ENCODE results near the gene KRTAP4-9. TPM values are rescaled to one million over a fixed set of nuclear protein-coding genes. Genes with fewer than 3 reads are reported as not detected.
"Not testable (repeated sequence)": the region's sequence is repeated elsewhere in the genome, so short reads cannot be mapped to it uniquely, and the experiment has no call there.

The KRTAP4-9 gene
- total RNA-seq, 2 donors from 2014 or later: not detected

GRCh38 chr17:41071606-41072360 is 33.4 kb upstream of the KRTAP4-9 start:
- no peaks in the 10 kb centered on the region for H3K9me3 ChIP-seq (ENCODE audit: control insufficient read depth, low read length, poor library complexity, severe bottlenecking)
- no peak overlapping the region for H3K4me3 Mint-ChIP-seq
- H3K4me1 Mint-ChIP-seq: peaks cover 3% of the 10 kb centered on the region
- peaks cover 18% of the 10 kb centered on the region for H3K27me3 Mint-ChIP-seq
- ATAC-seq (no peak), DNase-seq (no peak)
- H3K36me3 Mint-ChIP-seq (ENCODE audit: low read depth): peaks cover 2% of the 10 kb centered on the region
- no peak overlapping the region for H3K27ac Mint-ChIP-seq

DNA sequence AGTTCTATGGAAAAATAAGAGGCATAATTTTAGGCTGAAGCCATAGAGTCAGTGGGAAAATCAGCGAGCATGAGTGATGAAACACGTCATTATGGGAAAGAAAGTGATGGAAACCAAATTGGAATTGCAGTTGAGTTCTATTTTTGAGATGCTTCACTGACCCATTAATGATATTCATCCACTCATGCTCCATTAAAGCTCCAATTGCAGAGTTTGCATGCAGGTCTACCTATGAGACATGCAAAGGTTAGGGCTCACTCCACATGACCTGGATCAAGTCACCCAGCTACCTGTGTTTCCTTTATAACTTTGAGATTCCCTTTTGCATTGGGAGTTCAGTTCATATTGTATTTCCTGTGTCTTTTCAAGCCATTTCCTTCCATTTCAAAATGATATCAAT is 31.5 kb upstream of the KRTAP4-9 start:
- DNase-seq (no peak), ATAC-seq (no peak)
- Mint-ChIP-seq H3K4me3 (no peak overlapping the region), H3K36me3 (ENCODE audit: low read depth) (peaks cover 2% of the 10 kb centered on the region), H3K4me1 (peaks cover 3% of the 10 kb centered on the region), H3K27me3 (peaks cover 18% of the 10 kb centered on the region), H3K27ac (no peak overlapping the region)
- no peaks in the 10 kb centered on the region for H3K9me3 ChIP-seq (ENCODE audit: control insufficient read depth, low read length, poor library complexity, severe bottlenecking)

- peaks cover 3% of the 10 kb centered on the region for H3K4me1 Mint-ChIP-seq
- H3K27me3 Mint-ChIP-seq: peaks cover 18% of the 10 kb centered on the region
Measured at GRCh38 chr17:41076788-41077187, 28.4 kb upstream of the KRTAP4-9 start.

DNA sequence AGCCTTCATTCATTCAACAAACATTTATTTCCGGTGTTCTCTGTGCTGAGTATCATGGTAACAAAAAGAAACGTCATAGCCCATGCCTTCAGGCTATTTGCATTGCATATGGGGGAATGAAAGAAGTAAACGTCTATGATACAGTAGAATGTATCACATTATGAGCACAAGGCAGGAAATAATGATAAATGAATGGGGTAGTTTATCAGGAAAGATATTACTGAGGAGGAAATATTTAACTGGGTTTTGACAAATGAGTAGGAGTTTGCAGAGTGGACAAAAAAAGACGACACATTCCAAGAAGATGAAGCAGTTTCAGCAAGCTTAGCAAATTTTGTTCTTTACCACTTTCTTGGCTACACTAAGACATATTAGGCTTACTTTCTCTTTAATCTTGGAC is 22.6 kb upstream of the KRTAP4-9 start:
- peaks cover 21% of the 10 kb centered on the region for H3K27me3 Mint-ChIP-seq
- ATAC-seq (no peak), DNase-seq (no peak)
- no peak overlapping the region for H3K4me3 Mint-ChIP-seq
- no peak overlapping the region for H3K27ac Mint-ChIP-seq
- no peaks in the 10 kb centered on the region for H3K36me3 Mint-ChIP-seq (ENCODE audit: low read depth)
- H3K9me3 ChIP-seq (ENCODE audit: control insufficient read depth, low read length, poor library complexity, severe bottlenecking): no peaks in the 10 kb centered on the region
- H3K4me1 Mint-ChIP-seq: peaks cover 4% of the 10 kb centered on the region

More at GRCh38 chr17:41076788-41077187, 28.4 kb upstream of the KRTAP4-9 start:
- Mint-ChIP-seq H3K27ac (no peak overlapping the region), H3K4me3 (no peak overlapping the region), H3K36me3 (ENCODE audit: low read depth) (peaks cover 2% of the 10 kb centered on the region)
- ATAC-seq: no peak
- no peak for DNase-seq
- H3K9me3 ChIP-seq (ENCODE audit: control insufficient read depth, low read length, poor library complexity, severe bottlenecking): no peaks in the 10 kb centered on the region

- H3K36me3 Mint-ChIP-seq (ENCODE audit: low read depth); H3K27ac Mint-ChIP-seq; ATAC-seq; H3K9me3 ChIP-seq (ENCODE audit: control insufficient read depth, low read length, poor library complexity, severe bottlenecking); DNase-seq; H3K4me1 Mint-ChIP-seq; H3K4me3 Mint-ChIP-seq: not testable (repeated sequence)
- H3K27me3 Mint-ChIP-seq: peaks cover 23% of the 10 kb centered on the region
Measured at GRCh38 chr17:41083427-41083826, 21.8 kb upstream of the KRTAP4-9 start.

DNA sequence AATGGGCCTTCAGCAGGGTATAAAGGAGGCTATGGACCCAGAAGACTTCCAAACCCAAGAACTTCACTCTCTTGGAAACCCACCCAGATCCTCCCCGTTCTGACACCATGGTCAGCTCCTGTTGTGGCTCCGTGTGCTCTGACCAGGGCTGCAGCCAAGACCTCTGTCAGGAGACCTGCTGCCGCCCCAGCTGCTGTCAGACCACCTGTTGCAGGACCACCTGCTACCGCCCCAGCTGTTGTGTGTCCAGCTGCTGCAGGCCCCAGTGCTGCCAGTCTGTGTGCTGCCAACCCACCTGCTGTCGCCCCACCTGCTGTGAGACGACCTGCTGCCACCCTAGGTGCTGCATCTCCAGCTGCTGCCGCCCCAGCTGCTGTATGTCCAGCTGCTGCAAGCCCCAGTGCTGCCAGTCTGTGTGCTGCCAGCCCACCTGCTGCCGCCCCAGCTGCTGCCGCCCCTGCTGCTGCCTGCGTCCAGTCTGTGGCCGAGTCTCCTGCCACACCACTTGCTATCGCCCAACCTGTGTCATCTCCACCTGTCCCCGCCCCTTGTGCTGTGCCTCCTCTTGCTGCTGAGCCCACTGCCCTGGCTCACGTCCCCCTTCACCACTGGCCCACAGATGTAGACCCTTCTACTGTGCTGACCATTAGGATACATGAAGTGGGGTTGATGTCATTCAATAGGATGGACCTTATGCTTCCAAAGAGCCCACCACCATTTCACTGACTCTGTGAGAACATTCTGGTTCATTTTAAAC is 20.9 kb upstream of the KRTAP4-9 start, which contains the start of gene KRTAP4-7:
Gene KRTAP4-7, plus strand, starts transcription at position 51 of the 757 bp plus-strand sequence. Its CDS starts 57 bp downstream, at position 108.
- H3K4me1 Mint-ChIP-seq; H3K9me3 ChIP-seq (ENCODE audit: control insufficient read depth, low read length, poor library complexity, severe bottlenecking); H3K36me3 Mint-ChIP-seq (ENCODE audit: low read depth); ATAC-seq; H3K4me3 Mint-ChIP-seq; H3K27ac Mint-ChIP-seq; DNase-seq: not testable (repeated sequence)
- H3K27me3 Mint-ChIP-seq: peaks cover 23% of the 10 kb centered on the region

GRCh38 chr17:41088760-41089352 is 16.3 kb upstream of the KRTAP4-9 start:
- not testable (repeated sequence) for H3K9me3 ChIP-seq (ENCODE audit: control insufficient read depth, low read length, poor library complexity, severe bottlenecking); H3K27ac Mint-ChIP-seq; H3K4me1 Mint-ChIP-seq; ATAC-seq; DNase-seq; H3K36me3 Mint-ChIP-seq (ENCODE audit: low read depth); H3K4me3 Mint-ChIP-seq
- peaks cover 18% of the 10 kb centered on the region for H3K27me3 Mint-ChIP-seq

DNA sequence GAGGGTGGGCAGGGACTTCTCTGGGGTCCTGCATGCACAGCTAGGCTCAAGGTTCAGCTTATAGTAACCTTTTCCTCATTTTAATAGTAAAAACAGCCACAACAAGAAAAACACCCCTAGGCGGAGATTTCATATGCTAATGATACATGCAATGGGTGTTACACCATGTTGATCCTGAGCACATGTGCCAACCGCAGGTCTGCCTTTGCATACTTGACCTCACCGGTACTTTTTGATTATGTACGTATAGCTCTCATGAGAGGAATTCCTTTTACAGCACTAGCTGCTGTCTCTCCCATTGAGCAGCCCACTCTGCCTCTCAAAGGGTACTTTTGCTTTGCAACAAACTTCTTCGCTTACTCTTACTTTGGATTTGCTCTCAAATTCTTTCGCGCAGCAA is 9.1 kb upstream of the KRTAP4-9 start:
- H3K4me3 Mint-ChIP-seq: no peak overlapping the region
- peaks cover 5% of the 10 kb centered on the region for H3K36me3 Mint-ChIP-seq (ENCODE audit: low read depth)
- ATAC-seq: no peak
- H3K4me1 Mint-ChIP-seq: peaks cover 9% of the 10 kb centered on the region
- peaks cover 45% of the 10 kb centered on the region for H3K27me3 Mint-ChIP-seq
- DNase-seq: no peak
- no peaks in the 10 kb centered on the region for H3K9me3 ChIP-seq (ENCODE audit: control insufficient read depth, low read length, poor library complexity, severe bottlenecking)
- no peak overlapping the region for H3K27ac Mint-ChIP-seq

GRCh38 chr17:41098042-41098441 is 7.1 kb upstream of the KRTAP4-9 start, which contains the start of gene KRTAP4-8:
Gene KRTAP4-8, minus strand, starts transcription at chr17:41098142. Its CDS starts 58 bp downstream, at chr17:41098084.
- no peak within 1 kb of the TSS for H3K27ac Mint-ChIP-seq
- DNase-seq: no peak
- H3K4me1 Mint-ChIP-seq: peaks cover 9% of the 10 kb centered on the region
- H3K9me3 ChIP-seq (ENCODE audit: control insufficient read depth, low read length, poor library complexity, severe bottlenecking): no peaks in the 10 kb centered on the region
- peaks cover 45% of the 10 kb centered on the region for H3K27me3 Mint-ChIP-seq
- H3K36me3 Mint-ChIP-seq (ENCODE audit: low read depth): peaks cover 5% of the 10 kb centered on the region
- no peak within 1 kb of the TSS for H3K4me3 Mint-ChIP-seq
- ATAC-seq: no peak

GRCh38 chr17:41098481-41098880 is 6.7 kb upstream of the KRTAP4-9 start:
- Mint-ChIP-seq H3K4me3 (no peak overlapping the region), H3K27ac (no peak overlapping the region)

GRCh38 chr17:41099682-41100480 is 5.3 kb upstream of the KRTAP4-9 start:
- not testable (repeated sequence) for ATAC-seq; DNase-seq; H3K9me3 ChIP-seq (ENCODE audit: control insufficient read depth, low read length, poor library complexity, severe bottlenecking); H3K36me3 Mint-ChIP-seq (ENCODE audit: low read depth); H3K27ac Mint-ChIP-seq; H3K4me3 Mint-ChIP-seq; H3K4me1 Mint-ChIP-seq
- peaks cover 38% of the 10 kb centered on the region for H3K27me3 Mint-ChIP-seq

More at GRCh38 chr17:41098481-41098880, 6.7 kb upstream of the KRTAP4-9 start:
- H3K36me3 Mint-ChIP-seq (ENCODE audit: low read depth): peaks cover 5% of the 10 kb centered on the region
- no peaks in the 10 kb centered on the region for H3K9me3 ChIP-seq (ENCODE audit: control insufficient read depth, low read length, poor library complexity, severe bottlenecking)
- no peak for DNase-seq
- H3K4me1 Mint-ChIP-seq: peaks cover 9% of the 10 kb centered on the region
- H3K27me3 Mint-ChIP-seq: peaks cover 45% of the 10 kb centered on the region
- ATAC-seq: no peak

DNA sequence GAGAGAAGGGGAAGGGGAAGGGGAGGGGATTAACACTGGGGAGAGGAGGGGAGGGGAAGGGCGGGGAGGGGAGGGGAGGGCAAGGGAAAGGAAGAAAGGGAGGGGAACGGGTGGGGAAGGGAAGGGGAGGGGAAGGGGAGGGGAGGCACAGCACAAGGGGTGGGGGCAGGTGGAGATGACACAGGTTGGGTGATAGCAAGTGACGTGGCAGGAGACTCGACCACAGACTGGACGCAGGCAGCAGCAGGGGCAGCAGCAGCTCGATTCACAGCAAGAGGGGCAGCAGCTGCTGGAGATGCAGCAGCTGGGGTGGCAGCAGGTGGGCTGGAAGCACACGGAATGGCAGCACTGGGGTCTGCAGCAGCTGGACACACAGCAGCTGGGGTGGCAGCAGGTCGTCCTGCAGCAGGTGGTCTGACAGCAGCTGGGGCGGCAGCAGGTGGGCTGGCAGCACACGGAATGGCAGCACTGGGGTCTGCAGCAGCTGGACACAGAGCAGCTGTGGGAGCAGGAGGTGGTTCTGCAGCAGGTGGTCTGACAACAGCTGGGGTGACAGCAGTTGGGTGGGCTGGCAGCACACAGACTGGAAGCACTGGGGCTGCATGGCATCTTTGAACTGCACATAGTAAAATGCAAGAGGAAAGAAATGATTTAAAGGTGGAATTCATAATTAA is 3.5 kb upstream of the KRTAP4-9 start, which contains the start of gene KRTAP4-16:
Gene KRTAP4-16, minus strand, starts transcription at position 624 of the 674 bp plus-strand sequence. Its CDS starts 0 bp downstream, at position 624.
- H3K4me3 Mint-ChIP-seq: no peak within 1 kb of the TSS
- H3K27ac Mint-ChIP-seq: no peak within 1 kb of the TSS
- H3K4me1 Mint-ChIP-seq: peaks cover 9% of the 10 kb centered on the region
- H3K27me3 Mint-ChIP-seq: peaks cover 32% of the 10 kb centered on the region
- no peak for DNase-seq
- no peaks in the 10 kb centered on the region for H3K9me3 ChIP-seq (ENCODE audit: control insufficient read depth, low read length, poor library complexity, severe bottlenecking)
- peaks cover 4% of the 10 kb centered on the region for H3K36me3 Mint-ChIP-seq (ENCODE audit: low read depth)
- ATAC-seq: no peak
